NCI-H2196 treated with DMSO at 0.1 percent for 48 hours (cell line): Measurements from ENCODE around the gene ADARB2.

Source experiments
- DNase-seq: peaks from one replicate; lab custom pipeline; 2025; ENCODE audit not compliant: unreplicated experiment; lab: John Stamatoyannopoulos, UW

Gene ADARB2

DNA sequence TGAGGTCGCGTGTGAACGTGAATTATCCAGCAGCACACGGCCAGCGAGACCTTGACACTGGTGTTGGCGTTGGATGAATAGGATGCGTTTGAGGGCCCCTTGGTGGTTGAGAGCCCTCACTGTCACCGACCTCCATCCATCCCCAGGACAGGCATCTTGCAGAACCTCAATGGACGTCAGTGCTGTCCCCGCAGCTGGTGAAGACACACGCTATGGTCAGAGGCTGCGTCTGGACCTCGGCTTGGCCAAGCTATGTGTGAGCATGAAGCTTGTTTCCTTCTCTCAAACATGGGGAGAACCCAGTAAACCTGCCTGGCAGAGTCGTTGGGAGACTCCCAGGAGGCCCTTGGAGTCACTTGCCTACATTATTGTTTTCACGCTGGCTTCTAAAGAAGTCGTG lies 229.2 kb downstream of the ADARB2 start:
- no peak for DNase-seq

DNA sequence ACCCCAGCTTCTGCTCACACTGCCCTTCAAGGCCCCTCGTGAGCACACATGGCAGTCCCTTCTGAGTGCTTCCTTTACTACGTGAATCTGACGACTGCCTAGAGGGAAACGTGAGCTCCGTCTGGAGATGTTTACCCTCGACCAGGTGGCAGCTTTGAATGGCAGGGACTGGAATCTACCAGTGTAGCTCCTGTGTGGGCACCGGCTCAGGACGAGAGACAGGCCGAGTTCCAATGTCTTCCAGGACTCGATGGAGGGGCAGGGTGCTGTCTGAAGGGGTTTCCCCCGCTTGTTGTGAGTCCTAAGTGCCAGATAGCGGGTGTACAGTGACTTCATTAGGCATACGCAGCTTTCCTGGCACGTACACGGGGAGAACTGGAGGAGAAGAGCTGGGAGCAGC lies 229.9 kb downstream of the ADARB2 start:
- DNase-seq: no peak

- DNase-seq: no peak
These were observed 232.4 kb downstream of the ADARB2 start for GRCh38 chr10:1504940-1505339.

- no peak for DNase-seq
These were observed 233.0 kb downstream of the ADARB2 start for GRCh38 chr10:1504286-1504685.

GRCh38 chr10:1502451-1502850 lies 234.9 kb downstream of the ADARB2 start:
- no peak for DNase-seq

- DNase-seq: no peak
These were observed 237.9 kb downstream of the ADARB2 start for GRCh38 chr10:1499359-1499957.

- no peak for DNase-seq
These were observed 238.5 kb downstream of the ADARB2 start for GRCh38 chr10:1498746-1499358.

- no peak for DNase-seq
These were observed 241.3 kb downstream of the ADARB2 start for GRCh38 chr10:1495915-1496517.

- no peak for DNase-seq
These were observed 244.7 kb downstream of the ADARB2 start for GRCh38 chr10:1492641-1493040.

DNA sequence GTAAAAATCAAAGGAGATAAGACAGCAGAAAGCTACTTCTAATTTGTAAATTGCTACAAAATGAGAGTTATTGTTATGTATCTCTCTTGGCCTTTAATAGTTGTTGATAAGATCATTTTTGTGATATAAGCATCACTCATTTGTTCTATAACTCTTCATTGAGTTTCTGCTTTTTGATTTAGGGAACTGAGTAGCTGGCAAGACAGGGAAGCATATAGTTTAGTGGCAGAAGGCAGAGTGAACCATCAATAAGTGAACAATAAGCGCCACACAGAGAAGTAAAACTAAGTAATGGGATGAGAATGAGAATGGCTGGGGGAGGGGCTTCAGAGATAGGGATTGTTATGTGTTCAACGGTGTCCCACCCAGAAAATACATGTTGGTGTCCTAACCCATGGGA lies 245.4 kb downstream of the ADARB2 start:
- no peak for DNase-seq

DNA sequence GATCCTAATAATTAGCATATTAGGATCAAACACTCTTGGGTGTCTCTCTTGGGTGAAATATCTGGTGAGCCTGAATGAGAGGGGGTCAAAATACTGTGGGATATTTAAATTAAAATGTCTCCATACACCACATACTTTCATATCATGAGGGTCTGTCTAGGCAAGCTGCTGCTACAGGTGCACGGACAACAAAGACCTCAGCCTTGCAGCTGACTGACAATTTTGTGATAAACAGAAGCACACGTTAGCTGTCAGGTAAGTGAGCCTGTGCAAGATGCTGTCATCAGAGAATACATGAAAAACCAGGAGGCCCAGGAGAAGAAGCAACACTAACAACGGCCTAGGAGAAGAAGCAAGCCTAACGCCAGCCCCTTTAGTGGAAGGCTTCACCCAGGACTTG lies 247.5 kb downstream of the ADARB2 start:
- DNase-seq: no peak

DNA sequence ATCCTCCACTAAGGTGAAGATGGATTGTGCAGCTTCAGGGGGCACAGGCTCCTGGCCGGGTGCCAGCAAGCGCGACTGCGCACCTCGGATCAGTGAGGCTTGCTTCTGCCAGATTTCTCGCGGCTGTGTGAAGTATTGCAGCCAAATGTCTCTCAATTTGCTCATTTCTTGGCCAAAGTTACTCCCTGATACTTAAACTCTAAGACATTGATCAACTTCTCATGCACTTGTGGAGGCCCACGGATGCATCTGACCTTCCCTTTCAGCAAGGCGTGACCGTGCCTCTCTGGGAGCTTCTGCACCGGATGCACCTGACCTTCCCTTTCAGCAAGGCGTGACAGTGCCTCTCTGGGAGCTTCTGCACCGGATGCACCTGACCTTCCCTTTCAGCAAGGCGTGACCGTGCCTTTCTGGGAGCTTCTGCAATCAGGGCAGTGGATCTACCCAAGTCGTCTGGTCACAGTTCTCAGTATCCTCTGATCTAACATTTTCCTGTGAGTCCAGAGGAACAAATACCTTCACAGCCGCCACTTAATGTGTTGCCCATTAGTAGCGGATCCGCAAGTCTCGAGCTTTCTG lies 248.3 kb downstream of the ADARB2 start:
- no peak for DNase-seq

DNA sequence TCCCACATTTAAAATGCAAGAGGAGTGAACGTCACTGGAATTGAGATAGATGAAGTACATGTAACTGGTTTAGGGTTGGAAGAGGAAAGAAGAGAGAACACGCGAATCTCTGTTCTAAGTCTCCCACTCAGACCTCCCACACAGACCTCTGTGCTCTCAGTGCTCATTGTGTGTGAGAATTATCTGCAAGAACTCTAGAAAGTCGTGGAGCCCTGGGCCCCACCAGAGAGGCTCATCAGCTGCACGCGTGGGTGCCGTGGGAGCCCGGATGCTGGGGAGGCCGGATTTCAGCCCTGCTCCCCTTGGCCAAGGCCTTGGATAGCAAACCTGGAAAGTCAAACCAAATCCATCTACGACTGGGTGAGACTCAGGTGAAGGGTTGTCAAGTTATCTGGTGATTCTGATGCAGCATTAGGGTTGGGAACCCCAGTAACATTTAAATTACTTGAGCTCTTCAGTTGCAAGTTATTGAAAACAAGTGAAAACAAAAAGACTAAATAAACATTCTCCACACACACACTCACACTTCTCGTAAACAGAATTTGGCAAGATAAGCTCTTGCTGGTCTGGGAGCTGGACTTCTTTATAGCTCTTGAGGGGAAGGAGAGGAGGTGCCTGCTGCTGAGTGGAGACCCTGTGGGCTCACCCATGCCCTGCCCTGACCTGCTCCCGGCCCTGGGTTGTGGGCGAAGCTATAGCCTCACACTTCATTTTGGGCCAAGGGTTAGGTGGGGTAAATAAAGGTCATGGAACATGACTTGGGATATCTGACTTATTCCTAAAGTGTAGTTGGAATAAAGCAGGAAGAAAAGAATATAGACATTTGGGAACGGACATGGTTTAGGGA lies 250.3 kb downstream of the ADARB2 start:
- DNase-seq: no peak

- DNase-seq: no peak
These were observed 252.0 kb downstream of the ADARB2 start for GRCh38 chr10:1485357-1485756.

GRCh38 chr10:1483826-1484225 lies 253.5 kb downstream of the ADARB2 start:
- no peak for DNase-seq

- DNase-seq: no peak
These were observed 254.1 kb downstream of the ADARB2 start for GRCh38 chr10:1483246-1483645.

DNA sequence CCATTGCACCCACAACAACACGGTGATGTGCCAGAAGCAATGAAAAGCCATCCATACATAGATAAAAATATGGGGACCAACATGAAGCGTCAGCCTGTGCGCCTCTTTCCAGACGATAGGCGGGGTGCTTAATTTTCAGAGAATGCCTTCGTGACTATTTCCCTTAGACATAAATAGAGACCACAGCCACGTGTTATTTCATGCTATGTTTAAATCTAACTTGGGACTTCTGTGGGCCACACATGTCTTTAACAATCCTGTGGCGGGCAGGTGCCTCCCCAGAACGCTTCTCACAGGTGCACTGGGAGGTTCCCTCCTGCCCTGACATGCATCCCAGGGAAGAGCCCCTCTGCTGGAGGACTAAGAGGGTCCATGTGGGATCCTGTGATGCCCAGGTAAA lies 259.7 kb downstream of the ADARB2 start:
- DNase-seq: no peak

- DNase-seq: no peak
These were observed 260.9 kb downstream of the ADARB2 start for GRCh38 chr10:1476455-1476803.

DNA sequence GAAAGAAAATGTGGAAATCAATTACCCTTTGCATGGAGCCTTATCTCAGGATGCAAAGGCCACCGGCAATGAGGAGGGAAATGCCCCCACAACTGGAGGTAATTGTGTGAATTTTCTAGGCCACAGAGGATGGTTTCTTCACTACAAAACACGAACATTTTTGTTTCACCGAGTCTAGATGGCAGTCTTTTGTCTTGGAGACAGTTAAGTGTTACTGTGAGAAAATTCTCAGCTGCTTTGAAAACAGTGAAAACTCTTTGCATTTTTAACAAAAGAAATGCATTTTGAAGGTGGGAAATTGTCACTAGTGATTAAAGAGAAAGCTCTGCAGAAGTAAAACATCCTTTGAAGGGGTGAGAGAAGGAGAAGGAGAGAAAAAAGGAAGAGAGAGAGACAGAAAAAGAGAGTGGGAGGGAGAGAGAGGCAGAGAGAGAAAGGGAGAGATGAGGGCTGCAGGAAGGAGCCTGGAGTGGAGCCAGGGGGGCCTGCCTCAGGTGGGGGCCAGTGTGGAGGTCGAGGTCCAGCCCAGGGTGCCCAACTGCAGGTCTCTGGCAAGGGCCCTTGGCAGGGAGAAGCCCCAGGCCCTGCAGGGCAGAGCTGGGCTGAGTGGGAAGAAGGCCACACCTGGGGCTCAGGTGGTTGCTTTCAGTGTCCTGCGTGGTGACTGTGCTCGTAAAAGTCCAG lies 261.4 kb downstream of the ADARB2 start:
- no peak for DNase-seq

DNA sequence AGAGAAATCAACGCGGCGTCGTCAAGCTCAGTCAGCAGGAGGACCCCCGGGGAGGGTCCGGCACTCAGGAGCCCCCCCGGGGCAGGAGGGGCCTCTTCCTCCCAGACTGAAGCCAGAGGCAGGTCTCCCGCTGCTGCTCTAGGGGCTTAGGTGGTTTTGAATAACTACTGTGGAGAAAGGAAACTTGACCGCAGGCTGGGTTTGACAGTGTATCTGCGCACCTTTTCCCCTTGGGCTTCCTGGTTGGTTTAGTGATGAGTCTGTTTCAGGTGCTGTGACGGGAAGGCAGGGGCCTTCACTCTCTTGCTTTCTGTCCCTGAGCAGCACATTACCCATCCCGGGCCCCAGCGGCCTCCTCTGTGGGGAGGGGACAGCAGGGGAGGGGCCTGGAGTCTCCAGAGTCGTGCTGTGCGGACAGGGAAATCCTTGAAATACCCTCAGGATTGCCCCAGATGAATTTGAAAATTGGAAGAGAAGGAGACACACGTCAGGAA lies 262.2 kb downstream of the ADARB2 start:
- no peak for DNase-seq
